Smooth muscle cell (in vitro differentiated cells): ENCODE measurements around the gene SH3RF1. TPM values are rescaled to one million over a fixed set of nuclear protein-coding genes. Genes with fewer than 3 reads are reported as not detected.
A peak's percentile ranks its signal among the peaks of the same experiment; 100 is the strongest.

Experiments used
- DNase-seq: peaks from one replicate; lab custom pipeline; 2025; ENCODE audit not compliant: unreplicated experiment; lab: John Stamatoyannopoulos, UW
- H2AFZ ChIP-seq: fragments of 200-600 bp; sonication (generic); 2 replicates; pipeline ENCODE4 v1.6.0; 2016; ENCODE audit warnings: antibody characterized with exemption, low read depth, mild to moderate bottlenecking
- H3F3A ChIP-seq: fragments of 200-600 bp; sonication (generic); 2 replicates; pipeline ENCODE4 v1.6.0; 2017; ENCODE audit warnings: antibody characterized with exemption, low read depth
- H3K27ac ChIP-seq: fragments of 200-600 bp; sonication (generic); 2 replicates; pipeline ENCODE4 v1.5.1; 2016; ENCODE audit warnings: low read depth, mild to moderate bottlenecking
- H3K27me3 ChIP-seq: fragments of 200-600 bp; sonication (generic); 2 replicates; pipeline ENCODE4 v1.6.1; 2016; ENCODE audit warnings: low read depth, mild to moderate bottlenecking
- H3K36me3 ChIP-seq: fragments of 200-600 bp; sonication (generic); 2 replicates; pipeline ENCODE4 v1.5.1; 2016; ENCODE audit warnings: low read depth
- H3K4me1 ChIP-seq: fragments of 200-600 bp; sonication (generic); 2 replicates; pipeline ENCODE4 v1.5.1; 2016; ENCODE audit warnings: low read depth
- H3K4me2 ChIP-seq: fragments of 200-600 bp; sonication (generic); 2 replicates; pipeline ENCODE4 v1.6.0; 2016; ENCODE audit warnings: mild to moderate bottlenecking
- H3K4me3 ChIP-seq: fragments of 200-600 bp; sonication (generic); 2 replicates; pipeline ENCODE4 v1.5.1; 2016; ENCODE audit warnings: mild to moderate bottlenecking
- H3K79me2 ChIP-seq: fragments of 200-600 bp; sonication (generic); 2 replicates; pipeline ENCODE4 v1.6.0; 2016; ENCODE audit warnings: low read depth, mild to moderate bottlenecking
- H3K9ac ChIP-seq: fragments of 200-600 bp; sonication (generic); 2 replicates; pipeline ENCODE4 v1.6.0; 2016; ENCODE audit warnings: low read depth
- H3K9me3 ChIP-seq: fragments of 200-600 bp; sonication (generic); replicated peaks from 2 replicates; pipeline ENCODE4 v1.5.1; 2016; ENCODE audit warnings: low read depth
- H4K20me1 ChIP-seq: fragments of 200-600 bp; sonication (generic); 2 replicates; pipeline ENCODE4 v1.6.0; 2016; ENCODE audit warnings: low read depth
- CTCF ChIP-seq: fragments of 200-600 bp; sonication (generic); IDR thresholded peaks from 2 replicates; pipeline ENCODE4 v1.5.1; 2017; ENCODE audit warnings: borderline replicate concordance, mild to moderate bottlenecking, antibody characterized with exemption; ENCODE audit not compliant: insufficient read depth, poor library complexity, severe bottlenecking
- WGBS: methylation state at CpG from one replicate; pipeline ENCODE4 v1.1.7; 2016; ENCODE audit warnings: low lambda C conversion rate; 5-methylcytosine and 5-hydroxymethylcytosine counted together
- polyA plus RNA-seq: library from polyadenylated mRNA; unstranded; fragments of >200 nt; fragmentation: Nextera tagmentation; extraction: Ambion mirVana; gene quantifications from 2 replicates; pipeline ENCODE4 v1.2.1, GENCODE V29; 2016
- total RNA-seq: library from RNA; depleted of rRNA; stranded (reverse); fragments of >200 nt; gene quantifications from 2 replicates; pipeline ENCODE4 v1.2.3, GENCODE V29; 2014

Gene SH3RF1
- total and polyA plus RNA-seq, 2 experiments from 2014 or later, result 9.4 to 10.2 TPM

- Histone ChIP-seq H3K79me2 (peaks cover 88% of the 10 kb centered on the region), H3K4me2 (no peak overlapping the region), H3F3A (no peaks in the 10 kb centered on the region), H3K9me3 (no peaks in the 10 kb centered on the region), H4K20me1 (peaks cover 73% of the 10 kb centered on the region), H3K9ac (no peak overlapping the region), H3K27ac (no peak overlapping the region), H3K36me3 (no peaks in the 10 kb centered on the region), H3K4me3 (no peak overlapping the region), H2AFZ (no peak overlapping the region), H3K27me3 (no peaks in the 10 kb centered on the region), H3K4me1 (peaks cover 9% of the 10 kb centered on the region)
- WGBS, result 77% methylated on average over 7 of the region's 7 CpGs
- no peak for DNase-seq
- TF ChIP-seq CTCF, result no peak
Observed at GRCh38 chr4:169239221-169239905, 31.4 kb downstream of the SH3RF1 start.

GRCh38 chr4:169238445-169238844, 32.3 kb downstream of the SH3RF1 start:
- WGBS, result 46% methylated on average over 1 of the region's 1 CpG
- Histone ChIP-seq H3K27me3 (no peaks in the 10 kb centered on the region), H4K20me1 (peaks cover 70% of the 10 kb centered on the region), H3K4me1 (no peaks in the 10 kb centered on the region), H3K4me3 (no peak overlapping the region), H3K79me2 (peaks cover 87% of the 10 kb centered on the region), H3K4me2 (no peak overlapping the region), H2AFZ (no peak overlapping the region), H3K9ac (no peak overlapping the region), H3K36me3 (no peaks in the 10 kb centered on the region), H3F3A (no peaks in the 10 kb centered on the region), H3K27ac (peak overlapping the region; percentile 6), H3K9me3 (no peaks in the 10 kb centered on the region)
- TF ChIP-seq CTCF, result no peak
- DNase-seq, result no peak

DNA sequence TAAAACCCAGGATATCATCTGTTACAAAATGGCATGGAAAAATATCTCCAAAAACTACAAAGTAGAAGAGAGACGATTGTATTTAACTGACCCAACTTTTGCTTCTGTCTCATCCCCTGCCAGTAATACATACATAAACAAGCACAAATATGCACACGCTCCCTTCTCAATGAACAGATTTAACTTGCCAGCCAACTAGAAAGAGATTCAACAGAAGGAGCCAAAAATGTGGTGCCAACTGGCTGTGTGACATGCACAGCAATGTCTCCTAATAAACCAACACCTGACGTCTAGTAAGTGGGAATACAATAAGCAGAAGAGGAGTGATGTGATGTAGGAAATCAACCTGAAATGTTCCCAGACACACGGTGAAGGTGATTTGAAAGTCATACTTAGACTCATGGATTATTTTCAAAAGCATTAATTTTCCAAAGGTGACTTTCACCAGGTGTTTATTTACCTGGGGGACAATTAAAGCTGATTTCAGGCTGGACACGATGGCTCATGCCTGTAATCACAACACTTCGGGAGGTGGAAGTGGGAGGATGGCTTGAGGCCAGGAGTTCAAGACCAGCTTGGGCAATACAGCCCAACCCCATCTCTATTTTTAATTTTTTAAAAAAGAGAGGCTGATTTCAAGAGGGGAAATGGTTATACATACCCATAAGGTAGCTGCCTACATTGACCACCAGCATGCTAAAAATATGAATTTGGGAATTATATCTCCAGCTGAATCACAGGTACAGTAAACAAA, 33.7 kb downstream of the SH3RF1 start:
- H4K20me1 ChIP-seq, result peaks cover 64% of the 10 kb centered on the region

More for the DNA sequence above, 33.7 kb downstream of the SH3RF1 start:
- no peak for TF ChIP-seq CTCF
- Histone ChIP-seq H3K9me3 (no peaks in the 10 kb centered on the region), H3K9ac (no peak overlapping the region), H3K4me2 (no peak overlapping the region), H3F3A (no peaks in the 10 kb centered on the region), H3K79me2 (peaks cover 77% of the 10 kb centered on the region), H3K4me1 (no peaks in the 10 kb centered on the region), H3K27ac (no peak overlapping the region), H2AFZ (no peak overlapping the region), H3K27me3 (no peaks in the 10 kb centered on the region), H3K4me3 (no peak overlapping the region), H3K36me3 (no peaks in the 10 kb centered on the region)
- WGBS, result 79% methylated on average over 6 of the region's 6 CpGs
- DNase-seq, result no peak
